BJ (cell line): Measurements from ENCODE around the gene SLC25A29. TPM values are rescaled to one million over a fixed set of nuclear protein-coding genes. Genes with fewer than 3 reads are reported as not detected.
A peak's percentile ranks its signal among the peaks of the same experiment; 100 is the strongest.

Experiments
- CTCF ChIA-PET: fragments of 350-600 bp; formaldehyde crosslinking; extraction: SDS; loops from one replicate; lab custom pipeline; 2021; ENCODE audit warnings: antibody characterized with exemption, inconsistent platforms; lab: Yijun Ruan, JAX
- POLR2A ChIA-PET: fragments of 300-600 bp; sonication (Branson Sonifier 250); formaldehyde crosslinking; extraction: SDS; loops from one replicate; lab custom pipeline; 2021; ENCODE audit warnings: antibody characterized with exemption; lab: Charles Lee
- DNase-seq: peaks from one replicate; pipeline ENCODE4 v3.0.0-alpha.2; 2011; ENCODE audit warnings: low read depth
- H3K27me3 ChIP-seq: 2 replicates; pipeline ENCODE4 v1.6.0; 2011; ENCODE audit warnings: low read length; ENCODE audit not compliant: control insufficient read depth, insufficient read depth
- H3K36me3 ChIP-seq: 2 replicates; pipeline ENCODE4 v1.5.1; 2011; ENCODE audit warnings: low read length; ENCODE audit not compliant: control insufficient read depth, insufficient read depth
- H3K4me3 ChIP-seq: 2 replicates; pipeline ENCODE4 v1.5.1; 2011; ENCODE audit warnings: low read depth, mild to moderate bottlenecking, control low read depth, low read length
- polyA plus RNA-seq: library from polyadenylated mRNA; depleted of rRNA; stranded (reverse); fragments of >200 nt; gene quantifications from 2 replicates; pipeline ENCODE4 v1.2.3, GENCODE V29; 2011
- TF ChIP-seq, protein P1 (sequence below): IDR thresholded peaks from 2 replicates; pipeline ENCODE4 v1.5.1; 2011; ENCODE audit warnings: low read depth, mild to moderate bottlenecking, control low read depth, inconsistent platforms, low read length, moderate library complexity; ENCODE audit not compliant: insufficient read depth

SLC25A29 gene
- polyA plus RNA-seq, 1 experiment: 16.4 TPM

DNA sequence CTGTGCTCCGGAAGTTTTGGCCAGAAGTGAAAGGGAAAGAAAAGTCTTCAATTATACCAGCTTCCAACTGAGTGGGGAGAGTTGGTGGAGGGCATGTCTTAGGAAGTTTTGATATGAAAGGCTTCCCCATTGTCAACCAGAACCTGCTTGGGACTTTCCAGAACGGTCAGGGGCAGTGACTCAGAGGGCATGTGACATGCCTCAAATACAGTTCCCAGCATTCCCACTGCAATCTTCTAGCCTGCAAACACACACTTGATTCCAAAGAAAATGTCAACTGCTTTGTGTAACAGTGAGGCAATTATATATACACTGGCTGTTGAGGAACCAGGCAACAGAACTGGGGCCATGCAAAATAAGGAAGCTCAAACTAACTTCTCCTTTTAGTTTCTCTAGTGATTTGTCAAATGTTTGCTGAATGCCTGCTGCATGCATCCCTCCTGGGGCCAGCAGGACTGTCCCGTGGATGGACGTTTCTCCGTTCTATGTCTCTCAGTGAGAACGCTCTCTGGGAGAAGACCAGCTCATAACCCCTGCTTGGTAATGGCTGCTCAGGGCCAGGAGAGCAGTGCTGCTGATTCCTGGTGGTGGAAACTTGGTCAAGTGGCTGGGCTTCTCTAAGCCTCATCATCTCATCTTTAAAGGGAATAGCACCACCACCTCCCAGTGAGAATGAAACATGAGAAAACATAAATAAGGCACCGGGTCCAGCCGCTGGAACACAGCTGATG is 35.2 kb upstream of the SLC25A29 start:
- Histone ChIP-seq H3K4me3 (no peak overlapping the region), H3K36me3 (peaks cover 38% of the 10 kb centered on the region), H3K27me3 (no peaks in the 10 kb centered on the region)
- ChIA-PET POLR2A (no interaction called here), CTCF (interaction anchor here (1.0 to 1.5 kb wide), 2 partner anchors 36 to 38 kb away, joined by 3 to 4 read pairs; no protein-coding TSS in a partner anchor)
- peak; percentile 40 for DNase-seq
- TF ChIP-seq, protein P1, sequence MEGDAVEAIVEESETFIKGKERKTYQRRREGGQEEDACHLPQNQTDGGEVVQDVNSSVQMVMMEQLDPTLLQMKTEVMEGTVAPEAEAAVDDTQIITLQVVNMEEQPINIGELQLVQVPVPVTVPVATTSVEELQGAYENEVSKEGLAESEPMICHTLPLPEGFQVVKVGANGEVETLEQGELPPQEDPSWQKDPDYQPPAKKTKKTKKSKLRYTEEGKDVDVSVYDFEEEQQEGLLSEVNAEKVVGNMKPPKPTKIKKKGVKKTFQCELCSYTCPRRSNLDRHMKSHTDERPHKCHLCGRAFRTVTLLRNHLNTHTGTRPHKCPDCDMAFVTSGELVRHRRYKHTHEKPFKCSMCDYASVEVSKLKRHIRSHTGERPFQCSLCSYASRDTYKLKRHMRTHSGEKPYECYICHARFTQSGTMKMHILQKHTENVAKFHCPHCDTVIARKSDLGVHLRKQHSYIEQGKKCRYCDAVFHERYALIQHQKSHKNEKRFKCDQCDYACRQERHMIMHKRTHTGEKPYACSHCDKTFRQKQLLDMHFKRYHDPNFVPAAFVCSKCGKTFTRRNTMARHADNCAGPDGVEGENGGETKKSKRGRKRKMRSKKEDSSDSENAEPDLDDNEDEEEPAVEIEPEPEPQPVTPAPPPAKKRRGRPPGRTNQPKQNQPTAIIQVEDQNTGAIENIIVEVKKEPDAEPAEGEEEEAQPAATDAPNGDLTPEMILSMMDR: no peak

DNA sequence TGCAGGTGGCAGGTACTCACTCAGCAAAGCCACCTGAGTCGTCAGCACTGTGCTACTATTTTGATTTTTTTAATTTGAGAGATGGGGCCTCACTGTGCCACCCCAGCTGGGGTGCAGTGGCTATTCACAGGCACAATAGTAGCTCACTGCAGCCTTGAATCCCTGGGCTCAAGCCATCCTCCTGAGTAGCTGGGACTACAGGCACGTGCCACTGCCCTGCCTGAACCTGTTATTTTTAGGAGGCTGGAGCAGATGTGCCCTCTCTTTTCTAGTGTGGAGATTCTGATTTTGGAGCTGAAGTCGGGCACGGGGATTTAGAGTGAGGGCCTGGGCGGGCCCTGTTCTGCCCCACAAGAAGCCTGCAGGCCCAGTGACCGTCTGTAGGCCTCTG is 34.2 kb upstream of the SLC25A29 start:
- TF ChIP-seq, protein P1: no peak
- H3K4me3 ChIP-seq: no peak overlapping the region
- DNase-seq: no peak
- POLR2A ChIA-PET: no interaction called here
- H3K36me3 ChIP-seq: peaks cover 37% of the 10 kb centered on the region
- H3K27me3 ChIP-seq: no peaks in the 10 kb centered on the region
- CTCF ChIA-PET: interaction anchor here (1.5 kb wide), 1 partner anchor 37 kb away, joined by 3 read pairs; no protein-coding TSS in a partner anchor

DNA sequence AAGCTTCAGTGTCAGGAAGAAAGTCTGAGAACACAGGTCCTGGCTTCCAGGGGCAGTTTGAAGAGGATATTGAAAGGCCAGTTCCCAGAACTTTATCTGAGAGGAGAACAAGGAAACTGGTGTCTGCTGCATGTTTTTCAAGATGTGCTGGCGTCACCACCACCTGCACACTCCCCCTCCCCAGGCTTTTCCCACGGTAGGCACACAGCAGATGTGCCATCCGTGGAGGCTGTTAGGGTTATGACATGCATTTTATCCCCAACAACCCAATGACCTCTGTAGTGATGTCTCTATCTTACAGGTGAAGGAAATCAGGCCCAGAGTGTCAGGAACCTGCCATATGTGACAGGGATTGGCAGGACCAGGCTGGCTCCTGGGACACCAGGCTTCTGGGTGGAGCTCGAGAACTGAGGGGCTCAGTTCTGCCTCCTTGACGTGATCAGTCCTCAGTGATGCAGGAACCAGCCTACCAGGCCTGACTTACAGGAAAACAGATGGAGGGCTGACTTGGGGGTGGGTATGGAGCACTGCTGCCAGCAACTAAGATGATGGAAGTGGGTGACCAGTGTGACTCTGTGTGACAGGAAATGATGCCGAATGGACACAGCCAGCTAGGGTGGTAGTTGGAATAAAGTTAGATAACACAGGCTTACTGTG is 33.6 kb upstream of the SLC25A29 start:
- TF ChIP-seq, protein P1: no peak
- H3K36me3 ChIP-seq: peaks cover 39% of the 10 kb centered on the region

DNA sequence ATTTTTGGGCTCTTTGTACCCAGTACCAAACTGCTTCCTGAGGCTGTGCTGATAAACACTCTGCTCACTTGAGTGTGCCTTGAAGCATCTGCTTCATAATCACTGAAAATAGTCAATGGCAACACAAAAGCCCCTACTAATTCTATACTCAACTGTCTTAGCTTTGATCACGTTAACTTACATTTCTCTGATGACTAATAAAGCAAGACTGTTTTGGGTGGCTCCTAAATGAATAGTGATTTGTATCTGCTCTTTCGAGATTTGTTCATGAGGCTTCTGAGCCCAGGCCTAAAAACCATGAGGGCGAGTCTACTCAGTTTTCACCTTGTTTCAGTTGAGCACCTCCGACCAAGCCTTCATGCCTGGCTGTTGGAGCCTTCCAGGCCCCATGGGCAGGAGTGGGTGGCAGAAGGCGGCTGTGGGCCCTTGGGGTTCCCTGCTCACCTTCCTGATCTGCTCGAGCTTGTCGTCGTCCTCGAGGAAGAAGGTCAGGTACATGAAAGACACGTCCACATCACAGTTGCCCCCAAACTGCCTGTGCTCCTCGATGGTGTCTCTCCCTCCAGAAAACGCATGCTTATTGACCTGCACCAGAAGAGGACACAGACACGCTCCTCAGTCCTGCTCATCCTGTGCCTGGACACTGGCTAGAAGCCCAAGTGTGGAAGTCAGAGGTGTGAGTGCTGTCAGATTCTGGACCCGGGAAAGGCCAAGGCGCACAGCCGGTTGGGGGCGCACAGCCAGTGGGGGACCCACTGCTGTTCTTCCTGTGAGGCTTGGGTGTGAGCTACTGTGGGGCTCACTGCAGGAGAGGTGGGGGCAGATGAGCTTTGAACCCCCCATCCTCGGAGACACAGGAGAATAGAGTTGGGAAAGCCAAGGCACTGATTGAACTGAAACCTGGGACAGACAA is 30.6 kb upstream of the SLC25A29 start:
- TF ChIP-seq, protein P1: no peak

More for the DNA sequence above, 33.6 kb upstream of the SLC25A29 start:
- no peak overlapping the region for H3K4me3 ChIP-seq
- CTCF ChIA-PET: interaction anchor here (1.5 kb wide), 1 partner anchor 38 kb away, joined by 3 read pairs; no protein-coding TSS in a partner anchor
- DNase-seq: no peak
- POLR2A ChIA-PET: no interaction called here
- no peaks in the 10 kb centered on the region for H3K27me3 ChIP-seq

More for the DNA sequence above, 30.6 kb upstream of the SLC25A29 start:
- Histone ChIP-seq H3K27me3 (no peaks in the 10 kb centered on the region), H3K36me3 (peaks cover 50% of the 10 kb centered on the region), H3K4me3 (no peak overlapping the region)
- POLR2A ChIA-PET: no interaction called here
- CTCF ChIA-PET: no interaction called here
- DNase-seq: no peak
